ENCODE measurements around the gene SPTBN1.

SPTBN1 gene

GRCh38 chr2:54656863-54657262 is 200.7 kb downstream of the SPTBN1 start:
- Histone ChIP-seq H3K36me3 (ENCODE audit: insufficient read depth, low read length) (peaks cover 90% of the 10 kb centered on the region), H3K9me3 (ENCODE audit: low read length) (no peaks in the 10 kb centered on the region), H3K27me3 (ENCODE audit: control insufficient read depth in 1 of 2, insufficient read depth in 2 of 2, low read length in 2 of 2) (no peaks in the 10 kb centered on the region), H3K27ac (ENCODE audit: low read depth, low read length) (no peak overlapping the region), H3K4me3 (ENCODE audit: low read depth in 1 of 2, low read length in 2 of 2) (no peak overlapping the region), H3K4me1 (ENCODE audit: insufficient read depth, low read length) (no peaks in the 10 kb centered on the region), H3K9ac (ENCODE audit: low read length) (no peak overlapping the region)

- Histone ChIP-seq H3K9me3 (ENCODE audit: low read length) (no peaks in the 10 kb centered on the region), H3K9ac (ENCODE audit: low read length) (no peak overlapping the region), H3K36me3 (ENCODE audit: insufficient read depth, low read length) (peaks cover 90% of the 10 kb centered on the region), H3K4me3 (ENCODE audit: low read depth in 1 of 2, low read length in 2 of 2) (no peak overlapping the region), H3K27me3 (ENCODE audit: control insufficient read depth in 1 of 2, insufficient read depth in 2 of 2, low read length in 2 of 2) (no peaks in the 10 kb centered on the region), H3K27ac (ENCODE audit: low read depth, low read length) (no peak overlapping the region), H3K4me1 (ENCODE audit: insufficient read depth, low read length) (no peaks in the 10 kb centered on the region)
These were observed 201.5 kb downstream of the SPTBN1 start for GRCh38 chr2:54657664-54658083.

GRCh38 chr2:54658564-54659071 is 202.5 kb downstream of the SPTBN1 start:
- no peaks in the 10 kb centered on the region for H3K27me3 ChIP-seq (ENCODE audit: control insufficient read depth in 1 of 2, insufficient read depth in 2 of 2, low read length in 2 of 2)
- no peak overlapping the region for H3K4me3 ChIP-seq (ENCODE audit: low read depth in 1 of 2, low read length in 2 of 2)
- H3K27ac ChIP-seq (ENCODE audit: low read depth, low read length) = no peak overlapping the region
- no peaks in the 10 kb centered on the region for H3K4me1 ChIP-seq (ENCODE audit: insufficient read depth, low read length)
- H3K9me3 ChIP-seq (ENCODE audit: low read length) = no peaks in the 10 kb centered on the region
- H3K36me3 ChIP-seq (ENCODE audit: insufficient read depth, low read length) = peaks cover 90% of the 10 kb centered on the region
- no peak overlapping the region for H3K9ac ChIP-seq (ENCODE audit: low read length)

GRCh38 chr2:54659527-54659926 is 203.4 kb downstream of the SPTBN1 start:
- no peak overlapping the region for H3K27ac ChIP-seq (ENCODE audit: low read depth, low read length)
- H3K36me3 ChIP-seq (ENCODE audit: insufficient read depth, low read length) = peaks cover 89% of the 10 kb centered on the region
- H3K4me1 ChIP-seq (ENCODE audit: insufficient read depth, low read length) = no peaks in the 10 kb centered on the region
- H3K4me3 ChIP-seq (ENCODE audit: low read depth in 1 of 2, low read length in 2 of 2) = no peak overlapping the region
- H3K9me3 ChIP-seq (ENCODE audit: low read length) = no peaks in the 10 kb centered on the region
- H3K9ac ChIP-seq (ENCODE audit: low read length) = no peak overlapping the region
- H3K27me3 ChIP-seq (ENCODE audit: control insufficient read depth in 1 of 2, insufficient read depth in 2 of 2, low read length in 2 of 2) = no peaks in the 10 kb centered on the region

GRCh38 chr2:54660752-54661151 is 204.6 kb downstream of the SPTBN1 start:
- H3K27ac ChIP-seq (ENCODE audit: low read depth, low read length) = no peak overlapping the region
- H3K9ac ChIP-seq (ENCODE audit: low read length) = no peak overlapping the region
- H3K9me3 ChIP-seq (ENCODE audit: low read length) = no peaks in the 10 kb centered on the region
- H3K4me1 ChIP-seq (ENCODE audit: insufficient read depth, low read length) = peaks cover 10% of the 10 kb centered on the region
- no peaks in the 10 kb centered on the region for H3K27me3 ChIP-seq (ENCODE audit: control insufficient read depth in 1 of 2, insufficient read depth in 2 of 2, low read length in 2 of 2)
- H3K4me3 ChIP-seq (ENCODE audit: low read depth in 1 of 2, low read length in 2 of 2) = no peak overlapping the region
- peaks cover 80% of the 10 kb centered on the region for H3K36me3 ChIP-seq (ENCODE audit: insufficient read depth, low read length)

- peaks cover 66% of the 10 kb centered on the region for H3K36me3 ChIP-seq (ENCODE audit: insufficient read depth, low read length)
- H3K4me3 ChIP-seq (ENCODE audit: low read depth in 1 of 2, low read length in 2 of 2) = no peak overlapping the region
- H3K9ac ChIP-seq (ENCODE audit: low read length) = no peak overlapping the region
- peaks cover 35% of the 10 kb centered on the region for H3K4me1 ChIP-seq (ENCODE audit: insufficient read depth, low read length)
- no peak overlapping the region for H3K27ac ChIP-seq (ENCODE audit: low read depth, low read length)
- H3K9me3 ChIP-seq (ENCODE audit: low read length) = no peaks in the 10 kb centered on the region
- no peaks in the 10 kb centered on the region for H3K27me3 ChIP-seq (ENCODE audit: control insufficient read depth in 1 of 2, insufficient read depth in 2 of 2, low read length in 2 of 2)
These were observed 207.4 kb downstream of the SPTBN1 start for GRCh38 chr2:54663424-54664030.

- Histone ChIP-seq H3K27me3 (ENCODE audit: control insufficient read depth in 1 of 2, insufficient read depth in 2 of 2, low read length in 2 of 2) (no peaks in the 10 kb centered on the region), H3K4me3 (ENCODE audit: low read depth in 1 of 2, low read length in 2 of 2) (no peak overlapping the region), H3K36me3 (ENCODE audit: insufficient read depth, low read length) (peaks cover 58% of the 10 kb centered on the region), H3K4me1 (ENCODE audit: insufficient read depth, low read length) (peaks cover 37% of the 10 kb centered on the region), H3K9ac (ENCODE audit: low read length) (no peak overlapping the region), H3K27ac (ENCODE audit: low read depth, low read length) (no peak overlapping the region), H3K9me3 (ENCODE audit: low read length) (no peaks in the 10 kb centered on the region)
These were observed 208.2 kb downstream of the SPTBN1 start for GRCh38 chr2:54664238-54664786.

GRCh38 chr2:54665436-54665856 is 209.3 kb downstream of the SPTBN1 start:
- H3K27ac ChIP-seq (ENCODE audit: low read depth, low read length) = peak overlapping the region; percentile 71
- H3K27me3 ChIP-seq (ENCODE audit: control insufficient read depth in 1 of 2, insufficient read depth in 2 of 2, low read length in 2 of 2) = no peaks in the 10 kb centered on the region
- H3K4me3 ChIP-seq (ENCODE audit: low read depth in 1 of 2, low read length in 2 of 2) = no peak overlapping the region
- no peaks in the 10 kb centered on the region for H3K9me3 ChIP-seq (ENCODE audit: low read length)
- peaks cover 50% of the 10 kb centered on the region for H3K36me3 ChIP-seq (ENCODE audit: insufficient read depth, low read length)
- H3K9ac ChIP-seq (ENCODE audit: low read length) = no peak overlapping the region
- H3K4me1 ChIP-seq (ENCODE audit: insufficient read depth, low read length) = peaks cover 48% of the 10 kb centered on the region

- H3K9me3 ChIP-seq (ENCODE audit: low read length) = no peaks in the 10 kb centered on the region
- no peaks in the 10 kb centered on the region for H3K27me3 ChIP-seq (ENCODE audit: control insufficient read depth in 1 of 2, insufficient read depth in 2 of 2, low read length in 2 of 2)
- no peak overlapping the region for H3K4me3 ChIP-seq (ENCODE audit: low read depth in 1 of 2, low read length in 2 of 2)
- H3K9ac ChIP-seq (ENCODE audit: low read length) = no peak overlapping the region
- H3K4me1 ChIP-seq (ENCODE audit: insufficient read depth, low read length) = peaks cover 51% of the 10 kb centered on the region
- peaks cover 50% of the 10 kb centered on the region for H3K36me3 ChIP-seq (ENCODE audit: insufficient read depth, low read length)
- H3K27ac ChIP-seq (ENCODE audit: low read depth, low read length) = peak overlapping the region; percentile 71
These were observed 210.1 kb downstream of the SPTBN1 start for GRCh38 chr2:54666131-54666633.

GRCh38 chr2:54666634-54667265 is 210.6 kb downstream of the SPTBN1 start:
- no peak overlapping the region for H3K9ac ChIP-seq (ENCODE audit: low read length)
- H3K9me3 ChIP-seq (ENCODE audit: low read length) = no peaks in the 10 kb centered on the region
- H3K4me3 ChIP-seq (ENCODE audit: low read depth in 1 of 2, low read length in 2 of 2) = no peak overlapping the region
- peaks cover 51% of the 10 kb centered on the region for H3K4me1 ChIP-seq (ENCODE audit: insufficient read depth, low read length)
- H3K36me3 ChIP-seq (ENCODE audit: insufficient read depth, low read length) = peaks cover 48% of the 10 kb centered on the region
- no peaks in the 10 kb centered on the region for H3K27me3 ChIP-seq (ENCODE audit: control insufficient read depth in 1 of 2, insufficient read depth in 2 of 2, low read length in 2 of 2)
- peak overlapping the region; percentile 71 for H3K27ac ChIP-seq (ENCODE audit: low read depth, low read length)

- H3K27ac ChIP-seq (ENCODE audit: low read depth, low read length) = peak overlapping the region; percentile 71
- peaks cover 51% of the 10 kb centered on the region for H3K4me1 ChIP-seq (ENCODE audit: insufficient read depth, low read length)
These were observed 211.1 kb downstream of the SPTBN1 start for GRCh38 chr2:54667266-54667639.

More at GRCh38 chr2:54667266-54667639, 211.1 kb downstream of the SPTBN1 start:
- H3K9ac ChIP-seq (ENCODE audit: low read length) = no peak overlapping the region
- no peak overlapping the region for H3K4me3 ChIP-seq (ENCODE audit: low read depth in 1 of 2, low read length in 2 of 2)
- no peaks in the 10 kb centered on the region for H3K27me3 ChIP-seq (ENCODE audit: control insufficient read depth in 1 of 2, insufficient read depth in 2 of 2, low read length in 2 of 2)
- H3K36me3 ChIP-seq (ENCODE audit: insufficient read depth, low read length) = peaks cover 44% of the 10 kb centered on the region
- H3K9me3 ChIP-seq (ENCODE audit: low read length) = no peaks in the 10 kb centered on the region

Measured in muscle layer of colon (tissue), 2 donors.